Fibroblast of villous mesenchyme (primary cell): ENCODE data around the gene DAB2IP. TPM values are rescaled to one million over a fixed set of nuclear protein-coding genes. Genes with fewer than 3 reads are reported as not detected.
A peak's percentile ranks its signal among the peaks of the same experiment; 100 is the strongest.

Experiments used
- DNase-seq: peaks from one replicate; pipeline ENCODE4 v3.0.0-alpha.2; 2010; ENCODE audit warnings: low read depth
- H3K4me3 ChIP-seq: 2 replicates; pipeline ENCODE4 v1.5.1; 2011; ENCODE audit warnings: low read depth, mild to moderate bottlenecking, low read length
- total RNA-seq: library from RNA; depleted of rRNA; stranded (reverse); fragments of >200 nt; gene quantifications from 2 replicates; pipeline ENCODE4 v1.2.3, GENCODE V29; 2012
- TF ChIP-seq, protein P1 (sequence below): IDR thresholded peaks from 2 replicates; pipeline ENCODE4 v1.5.1; 2012; ENCODE audit warnings: low read depth, mild to moderate bottlenecking, low read length; ENCODE audit not compliant: insufficient read depth

Gene DAB2IP
- total RNA-seq, 1 donor: 47.9 TPM

GRCh38 chr9:121692606-121693387 is 41.4 kb downstream of the DAB2IP start:
- TF ChIP-seq, protein P1, sequence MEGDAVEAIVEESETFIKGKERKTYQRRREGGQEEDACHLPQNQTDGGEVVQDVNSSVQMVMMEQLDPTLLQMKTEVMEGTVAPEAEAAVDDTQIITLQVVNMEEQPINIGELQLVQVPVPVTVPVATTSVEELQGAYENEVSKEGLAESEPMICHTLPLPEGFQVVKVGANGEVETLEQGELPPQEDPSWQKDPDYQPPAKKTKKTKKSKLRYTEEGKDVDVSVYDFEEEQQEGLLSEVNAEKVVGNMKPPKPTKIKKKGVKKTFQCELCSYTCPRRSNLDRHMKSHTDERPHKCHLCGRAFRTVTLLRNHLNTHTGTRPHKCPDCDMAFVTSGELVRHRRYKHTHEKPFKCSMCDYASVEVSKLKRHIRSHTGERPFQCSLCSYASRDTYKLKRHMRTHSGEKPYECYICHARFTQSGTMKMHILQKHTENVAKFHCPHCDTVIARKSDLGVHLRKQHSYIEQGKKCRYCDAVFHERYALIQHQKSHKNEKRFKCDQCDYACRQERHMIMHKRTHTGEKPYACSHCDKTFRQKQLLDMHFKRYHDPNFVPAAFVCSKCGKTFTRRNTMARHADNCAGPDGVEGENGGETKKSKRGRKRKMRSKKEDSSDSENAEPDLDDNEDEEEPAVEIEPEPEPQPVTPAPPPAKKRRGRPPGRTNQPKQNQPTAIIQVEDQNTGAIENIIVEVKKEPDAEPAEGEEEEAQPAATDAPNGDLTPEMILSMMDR: no peak
- DNase-seq: peak; percentile 31
- no peak overlapping the region for H3K4me3 ChIP-seq

- no peak for DNase-seq
- no peak overlapping the region for H3K4me3 ChIP-seq
- TF ChIP-seq, protein P1: no peak
Measured at GRCh38 chr9:121693388-121693670, 41.9 kb downstream of the DAB2IP start.

- DNase-seq: no peak
- no peak overlapping the region for H3K4me3 ChIP-seq
- TF ChIP-seq, protein P1: no peak
Measured at GRCh38 chr9:121694001-121694400, 42.6 kb downstream of the DAB2IP start.

GRCh38 chr9:121694600-121694999 is 43.2 kb downstream of the DAB2IP start:
- TF ChIP-seq, protein P1: no peak
- no peak overlapping the region for H3K4me3 ChIP-seq
- DNase-seq: no peak

- no peak overlapping the region for H3K4me3 ChIP-seq
- no peak for DNase-seq
- TF ChIP-seq, protein P1: no peak
Measured at GRCh38 chr9:121696930-121697329, 45.5 kb downstream of the DAB2IP start.

DNA sequence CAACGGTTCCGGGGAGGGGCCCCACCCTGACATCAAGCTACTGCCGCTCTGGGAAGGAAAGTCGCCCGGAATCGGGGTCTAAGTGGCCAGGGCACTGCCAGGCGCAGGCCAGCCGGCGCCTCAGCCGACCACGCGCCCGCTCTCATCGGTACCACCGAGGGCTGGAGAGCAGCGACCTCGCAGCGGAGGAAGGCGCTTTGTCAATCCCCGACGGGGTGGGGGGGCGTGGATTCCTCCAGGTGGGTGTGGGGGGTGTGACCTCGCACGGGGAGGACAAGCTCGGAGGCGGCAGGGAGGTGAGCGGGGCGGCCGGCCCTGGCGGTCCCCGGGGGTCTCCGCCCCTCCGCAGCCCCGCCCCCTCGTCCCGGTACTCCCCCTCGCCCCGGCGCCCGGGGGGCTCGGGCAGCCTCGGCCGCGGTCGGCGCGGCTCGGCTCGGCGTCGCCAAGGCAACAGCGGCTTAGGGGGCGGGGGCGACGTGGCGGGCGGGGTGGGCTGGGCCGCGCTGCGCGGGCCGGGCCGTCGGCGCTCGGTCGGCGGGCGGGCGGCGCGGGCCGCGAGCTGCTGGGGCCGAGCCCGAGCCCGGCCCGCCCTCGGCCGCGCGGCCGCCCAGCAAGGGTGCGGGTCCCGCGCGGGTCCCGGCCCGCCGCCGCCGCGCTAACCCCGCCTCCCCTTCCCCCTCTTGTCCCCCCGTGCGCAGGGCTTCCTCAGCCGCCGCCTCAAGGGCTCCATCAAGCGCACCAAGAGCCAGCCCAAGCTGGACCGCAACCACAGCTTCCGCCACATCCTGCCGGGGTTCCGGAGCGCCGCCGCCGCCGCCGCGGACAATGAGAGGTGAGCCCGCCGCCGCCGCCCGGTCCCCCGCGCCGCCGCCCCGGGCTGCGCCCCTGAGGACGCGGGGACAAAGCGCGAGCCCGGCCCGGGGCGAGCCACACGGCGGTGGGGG is 47.5 kb downstream of the DAB2IP start:
- peak overlapping the region; percentile 67 for H3K4me3 ChIP-seq
- peak; percentile 40 for DNase-seq
- TF ChIP-seq, protein P1: no peak
